Upper lobe of right lung (tissue), 1 donor: ENCODE results near the gene BRIP1. TPM values are rescaled to one million over a fixed set of nuclear protein-coding genes. Genes with fewer than 3 reads are reported as not detected.

ENCODE experiments used
- ATAC-seq: fragments of 200-7000 bp; cut with Tn5 transposase; one replicate; pipeline ENCODE4 v1.9.1; 2020; ENCODE audit warnings: mild to moderate bottlenecking, moderate library complexity
- DNase-seq: peaks from one replicate; pipeline ENCODE4 v3.0.0-alpha.2; 2020
- H3K27ac ChIP-seq: fragments of 200-600 bp; one replicate; pipeline ENCODE4 v1.8.0; 2022
- H3K27me3 ChIP-seq: fragments of 200-600 bp; one replicate; pipeline ENCODE4 v1.8.0; 2022; ENCODE audit warnings: mild to moderate bottlenecking
- H3K36me3 ChIP-seq: fragments of 200-600 bp; one replicate; pipeline ENCODE4 v1.8.0; 2022
- H3K4me1 ChIP-seq: fragments of 200-600 bp; one replicate; pipeline ENCODE4 v1.8.0; 2022
- H3K4me3 ChIP-seq: fragments of 200-600 bp; one replicate; pipeline ENCODE4 v1.8.0; 2022; ENCODE audit warnings: mild to moderate bottlenecking
- H3K9me3 ChIP-seq: fragments of 200-600 bp; one replicate; pipeline ENCODE4 v1.8.0; 2022
- CTCF ChIP-seq: fragments of 200-600 bp; IDR thresholded peaks from one replicate; pipeline ENCODE4 v1.8.0; 2022; ENCODE audit warnings: antibody characterized with exemption
- intact Hi-C: fragments of 100-400 bp; cut with DNase I; formaldehyde crosslinking; loops from one replicate; pipeline ENCODE4 v1.11.0; 2022
- total RNA-seq: library from RNA; stranded (reverse); fragmentation: NEBNext Ultra II Directional; extraction: Animal tissue kit (Norgen Biotek cat#: 25700); gene quantifications from one replicate; pipeline ENCODE4 v1.2.1, GENCODE V29; 2021
- donor health status: DM: no; HTN: yes; CAD: no; lungs with severe emphysema.

The BRIP1 gene
- total RNA-seq, 1 donor from 2014 or later = 0.26 TPM

DNA sequence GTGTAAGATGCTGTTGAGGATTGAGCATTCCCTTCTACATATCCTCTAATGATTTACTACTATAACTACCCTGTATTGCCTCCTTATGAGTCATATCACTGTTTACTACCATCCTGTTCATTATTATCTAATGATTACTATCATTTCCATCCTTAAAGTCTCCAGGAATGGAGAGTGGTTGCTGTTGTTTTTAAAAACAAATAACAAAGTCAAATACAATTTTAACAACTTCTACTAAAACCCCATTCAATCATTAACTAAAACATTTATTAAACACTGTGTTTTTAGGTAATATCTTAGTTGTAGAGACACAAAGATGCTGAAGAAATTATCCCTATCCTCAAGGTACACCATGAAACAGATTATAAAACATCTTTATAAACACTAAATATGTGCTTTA lies 126.9 kb downstream of the BRIP1 start:
- ATAC-seq (no peak), DNase-seq (no peak)
- no peaks in the 10 kb centered on the region for H3K27me3 ChIP-seq
- no peaks in the 10 kb centered on the region for H3K9me3 ChIP-seq
- intact Hi-C loops = no loop called here
- no peaks in the 10 kb centered on the region for H3K36me3 ChIP-seq
- no peak overlapping the region for H3K4me3 ChIP-seq
- no peaks in the 10 kb centered on the region for H3K4me1 ChIP-seq
- no peak overlapping the region for H3K27ac ChIP-seq
- no peak for TF ChIP-seq CTCF

GRCh38 chr17:61735807-61736206 lies 127.5 kb downstream of the BRIP1 start:
- Histone ChIP-seq H3K27ac (no peak overlapping the region), H3K27me3 (no peaks in the 10 kb centered on the region), H3K36me3 (no peaks in the 10 kb centered on the region), H3K4me1 (no peaks in the 10 kb centered on the region), H3K4me3 (no peak overlapping the region), H3K9me3 (no peaks in the 10 kb centered on the region)
- intact Hi-C loops = no loop called here
- no peak for ATAC-seq
- DNase-seq = no peak
- no peak for TF ChIP-seq CTCF

GRCh38 chr17:61734466-61734865 lies 128.9 kb downstream of the BRIP1 start:
- Histone ChIP-seq H3K36me3 (no peaks in the 10 kb centered on the region), H3K4me3 (no peak overlapping the region), H3K4me1 (no peaks in the 10 kb centered on the region), H3K9me3 (no peaks in the 10 kb centered on the region), H3K27ac (no peak overlapping the region), H3K27me3 (no peaks in the 10 kb centered on the region)
- no peak for TF ChIP-seq CTCF
- intact Hi-C loops = no loop called here
- no peak for DNase-seq
- ATAC-seq = no peak

- H3K9me3 ChIP-seq = no peaks in the 10 kb centered on the region
- H3K4me3 ChIP-seq = no peak overlapping the region
- ATAC-seq = no peak
- no peak overlapping the region for H3K27ac ChIP-seq
- H3K36me3 ChIP-seq = no peaks in the 10 kb centered on the region
- H3K4me1 ChIP-seq = no peaks in the 10 kb centered on the region
- TF ChIP-seq CTCF = no peak
- H3K27me3 ChIP-seq = no peaks in the 10 kb centered on the region
- no peak for DNase-seq
- intact Hi-C loops = no loop called here
These were observed 129.3 kb downstream of the BRIP1 start for GRCh38 chr17:61734012-61734411.

- TF ChIP-seq CTCF = no peak
- H3K4me1 ChIP-seq = no peaks in the 10 kb centered on the region
- no peaks in the 10 kb centered on the region for H3K9me3 ChIP-seq
- intact Hi-C loops = no loop called here
- no peaks in the 10 kb centered on the region for H3K36me3 ChIP-seq
- DNase-seq = no peak
- no peak overlapping the region for H3K27ac ChIP-seq
- ATAC-seq = no peak
- no peaks in the 10 kb centered on the region for H3K27me3 ChIP-seq
- no peak overlapping the region for H3K4me3 ChIP-seq
These were observed 130.3 kb downstream of the BRIP1 start for GRCh38 chr17:61733021-61733420.

GRCh38 chr17:61732169-61732568 lies 131.2 kb downstream of the BRIP1 start:
- Histone ChIP-seq H3K9me3 (no peaks in the 10 kb centered on the region), H3K27ac (no peak overlapping the region), H3K4me3 (no peak overlapping the region), H3K27me3 (no peaks in the 10 kb centered on the region), H3K36me3 (no peaks in the 10 kb centered on the region), H3K4me1 (no peaks in the 10 kb centered on the region)
- TF ChIP-seq CTCF = no peak
- intact Hi-C loops = no loop called here
- DNase-seq = no peak
- no peak for ATAC-seq
